Airway epithelial cell (primary cell): ENCODE measurements around the gene PKN1. TPM values are rescaled to one million over a fixed set of nuclear protein-coding genes. Genes with fewer than 3 reads are reported as not detected.

Source experiments
- total RNA-seq: library from RNA; depleted of rRNA; stranded (reverse); fragments of >200 nt; gene quantifications from 2 replicates; pipeline ENCODE4 v1.2.3, GENCODE V29; 2015

Gene PKN1
- total RNA-seq = 6.8 and 10.6 TPM in 2 replicates

DNA sequence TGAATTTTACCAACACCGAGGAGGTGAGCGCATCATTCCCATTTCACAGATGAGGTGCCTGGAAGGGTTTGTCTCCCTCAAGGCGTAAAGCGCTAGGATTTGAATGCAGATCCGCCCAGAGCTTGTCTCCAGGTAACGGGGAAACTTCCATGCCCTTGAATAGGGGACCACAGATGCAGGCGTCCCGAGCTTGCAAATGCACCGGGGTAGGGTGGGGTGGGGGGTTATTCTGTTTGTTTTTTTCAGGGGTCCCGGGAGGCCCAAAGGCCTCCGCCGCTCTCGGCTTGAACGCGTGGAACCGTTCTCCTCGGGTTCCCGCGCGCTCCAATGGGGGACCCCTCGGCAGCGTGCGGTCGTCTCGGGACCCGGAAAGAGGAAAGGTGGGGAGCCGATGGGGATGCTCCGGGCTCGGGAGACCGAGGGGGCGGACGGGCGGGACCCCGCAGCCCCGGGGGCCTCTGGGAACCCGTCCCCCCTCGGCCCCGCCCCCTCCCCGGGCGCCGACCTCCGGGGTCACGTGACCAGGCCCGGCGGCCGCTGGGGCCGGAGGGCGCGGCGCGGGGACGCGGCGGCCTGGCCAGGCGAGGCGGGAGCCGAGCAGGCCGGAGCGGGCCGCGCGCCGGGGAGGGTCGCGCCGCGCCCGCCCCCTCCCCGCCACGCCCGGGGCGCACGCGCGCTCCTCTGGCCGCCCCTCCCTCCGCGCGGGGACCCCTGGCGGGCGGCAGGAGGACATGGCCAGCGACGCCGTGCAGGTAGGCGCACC lies at the start of gene PKN1:
Gene PKN1 (plus strand): TSS at position 516 of the 763 bp plus-strand sequence. CDS start 216 bp downstream, at position 732.

DNA sequence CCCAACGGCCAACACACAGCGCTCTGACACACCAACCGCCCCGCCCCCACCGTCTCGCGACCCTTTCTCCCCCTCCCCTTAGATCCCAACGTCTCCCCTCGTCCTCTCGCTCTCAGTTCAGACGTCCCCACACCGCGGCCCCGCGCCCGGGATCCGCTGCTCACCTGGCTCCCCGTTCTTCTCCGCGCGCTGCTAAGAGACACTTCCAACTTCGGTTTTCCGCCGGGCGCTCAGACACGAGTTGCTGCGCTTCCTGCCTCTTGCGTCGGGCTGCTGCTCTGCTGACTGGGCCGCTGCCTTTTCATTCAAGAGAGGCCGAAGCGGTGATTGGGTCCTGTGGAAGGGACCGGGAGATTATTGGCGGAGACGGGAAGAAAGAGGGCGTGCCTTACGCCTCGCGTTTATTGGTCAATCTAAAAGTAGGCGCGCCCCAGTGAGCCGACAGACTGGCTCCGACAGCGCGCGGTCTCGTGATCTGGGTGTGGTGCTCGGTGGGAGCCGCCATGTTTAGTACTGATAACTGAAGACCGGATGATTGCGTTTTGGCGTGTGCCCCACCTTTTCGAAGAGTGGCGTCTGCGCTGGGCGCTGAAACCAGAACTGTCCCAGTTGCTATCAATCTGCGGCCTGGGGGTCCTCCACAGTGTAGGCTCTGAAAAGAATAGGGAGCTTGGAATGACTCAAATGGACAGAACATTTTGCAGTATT lies 13.8 kb upstream of the PKN1 start, which contains the start of gene DDX39A:
Gene DDX39A (minus strand): TSS at position 236 of the 708 bp plus-strand sequence. CDS start 6,121 bp downstream, outside the sequence.

DNA sequence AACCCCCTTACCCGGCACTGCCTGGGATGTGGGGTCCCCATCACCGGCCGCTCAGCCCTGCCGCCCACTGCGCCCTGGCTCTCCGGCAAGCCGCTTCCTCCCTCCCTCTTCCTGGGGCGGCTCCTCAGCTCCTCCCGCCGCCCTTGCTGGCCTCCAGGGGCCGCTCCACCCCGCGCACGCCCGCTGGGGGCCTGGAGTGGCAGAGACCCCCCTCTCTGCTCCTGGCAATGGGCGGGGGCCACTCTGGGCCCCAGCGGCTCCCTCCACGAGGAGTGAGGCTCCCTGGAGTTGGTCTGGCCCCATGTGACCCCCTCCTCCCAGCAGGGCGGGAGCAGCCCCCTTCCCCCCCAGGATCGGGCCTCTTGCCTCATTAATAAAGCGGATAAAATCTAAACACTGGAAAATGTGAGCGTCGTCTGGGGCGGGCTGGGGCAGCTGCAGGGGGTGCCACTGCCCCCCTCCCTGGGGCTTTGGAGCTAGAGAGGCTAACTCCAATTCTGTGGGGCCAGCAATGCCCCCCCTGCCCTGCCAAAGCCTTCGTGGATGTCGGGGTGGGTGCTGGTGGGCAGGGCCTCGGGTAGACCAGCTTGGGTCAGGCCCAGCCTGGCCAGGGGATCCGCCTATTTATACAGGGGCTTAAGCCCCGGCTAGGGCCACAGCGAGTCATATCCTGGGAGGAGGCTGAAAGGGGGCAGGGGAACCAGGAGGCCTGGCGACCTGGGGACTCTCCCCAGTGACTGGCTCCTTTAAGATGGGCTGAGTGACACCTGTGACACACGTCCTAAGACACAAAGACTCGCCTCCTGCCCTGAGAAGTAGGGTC lies 42.4 kb downstream of the PKN1 start, which contains the start of gene PTGER1:
Gene PTGER1 (minus strand): TSS at position 104 of the 823 bp plus-strand sequence. CDS start 1,034 bp downstream, outside the sequence.

DNA sequence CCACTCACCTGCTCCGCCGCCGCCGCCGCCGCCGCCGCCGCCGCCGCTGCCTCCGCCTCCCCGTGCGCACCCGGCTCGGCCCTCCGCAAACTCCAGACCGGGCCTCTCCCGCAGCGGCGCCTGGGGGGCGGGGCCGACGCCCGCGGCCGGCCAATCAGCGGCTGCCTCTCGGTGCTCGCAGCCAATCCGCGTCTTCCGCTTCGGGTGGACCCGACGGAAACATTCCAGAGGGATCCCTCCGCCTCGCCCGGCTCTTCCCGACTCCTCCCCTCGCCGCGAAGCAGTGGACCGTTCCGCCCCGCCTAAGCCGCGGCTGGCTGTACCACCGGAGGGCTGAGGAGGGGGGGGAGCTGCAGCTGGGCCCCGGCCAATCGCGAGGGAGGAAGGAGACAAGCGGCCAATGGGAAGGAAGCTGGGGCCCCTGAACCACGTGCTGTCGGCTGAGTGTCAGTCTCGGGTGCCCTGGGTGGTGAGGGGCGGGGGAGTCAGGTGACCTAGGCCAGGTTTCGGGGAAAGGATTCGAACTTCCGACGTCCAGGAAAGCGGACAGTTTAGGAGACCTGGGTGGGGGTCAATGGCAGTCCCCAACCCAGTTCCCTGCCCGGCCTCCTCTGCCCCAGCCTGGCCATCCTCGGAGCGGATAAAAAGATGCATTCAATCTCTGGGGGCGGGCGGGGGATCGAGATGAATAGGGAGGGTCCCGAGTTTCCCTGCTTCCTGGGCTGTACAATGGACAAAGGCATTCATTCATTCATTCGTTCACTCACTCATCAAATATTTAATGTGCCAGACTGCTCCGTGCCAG lies 63.1 kb downstream of the PKN1 start, which contains the start of gene GIPC1:
Gene GIPC1 (minus strand): TSS at position 99 of the 805 bp plus-strand sequence. CDS start 13,151 bp downstream, outside the sequence.

DNA sequence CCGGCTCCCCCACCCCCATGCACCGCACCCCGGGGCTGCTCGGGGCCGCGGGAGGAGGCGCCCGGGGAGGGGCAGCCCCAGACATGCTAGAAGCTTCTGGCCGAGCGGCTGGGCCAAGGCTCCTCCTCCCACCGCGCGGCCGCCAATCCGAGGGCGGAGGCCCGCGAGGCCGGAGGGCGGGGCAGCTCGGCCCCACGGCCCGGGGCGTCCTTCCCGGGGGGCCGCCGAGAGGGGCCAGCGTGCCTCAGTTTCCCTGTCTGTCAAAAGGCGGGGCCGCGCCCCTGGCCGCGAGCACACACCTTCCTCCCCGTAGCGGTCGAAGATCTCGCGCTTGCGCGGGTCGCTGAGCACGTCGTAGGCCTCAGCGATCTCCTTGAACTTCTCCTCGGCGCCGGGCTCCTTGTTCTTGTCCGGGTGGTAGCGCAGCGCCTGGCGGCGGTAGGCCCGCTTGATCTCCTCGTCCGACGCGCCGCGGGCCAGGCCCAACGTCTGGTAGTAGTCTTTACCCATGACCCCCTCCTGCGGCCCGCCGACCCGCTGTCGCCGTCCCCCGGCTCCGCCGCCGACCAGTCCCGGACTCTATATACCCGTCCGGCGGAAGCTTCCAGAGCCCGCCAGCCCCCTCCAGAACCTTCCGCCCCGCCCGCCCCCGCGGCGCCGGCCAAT lies 84.9 kb downstream of the PKN1 start, which contains the start of gene DNAJB1:
Gene DNAJB1 (minus strand): TSS at position 558 of the 666 bp plus-strand sequence. CDS start 48 bp downstream, at position 510.

Other genes with a start within 250 kb of the PKN1 start
- gene ADGRL1, start 227.1 kb upstream of the PKN1 start, total RNA-seq = 10.1 and 16.3 TPM in 2 replicates
- gene ADGRE5, start 51.9 kb upstream of the PKN1 start, total RNA-seq = 17.6 and 18.6 TPM in 2 replicates
- 111 and 127 TPM in 2 replicates for gene DDX39A, start 14.0 kb upstream of the PKN1 start, total RNA-seq
- gene PTGER1, start 42.0 kb downstream of the PKN1 start, total RNA-seq = 0.35 and 1.0 TPM in 2 replicates
- gene GIPC1, start 62.8 kb downstream of the PKN1 start, total RNA-seq = 277 and 285 TPM in 2 replicates
- 165 and 174 TPM in 2 replicates for gene DNAJB1, start 85.1 kb downstream of the PKN1 start, total RNA-seq
- 131 and 169 TPM in 2 replicates for gene TECR, start 96.3 kb downstream of the PKN1 start, total RNA-seq
- 375 and 385 TPM in 2 replicates for gene NDUFB7, start 138.8 kb downstream of the PKN1 start, total RNA-seq
- gene CLEC17A, start 149.8 kb downstream of the PKN1 start, total RNA-seq = not detected in 2 replicates
- not detected in 2 replicates for gene ADGRE3, start 241.5 kb downstream of the PKN1 start, total RNA-seq